AG09319 (cell line): ENCODE measurements around the gene INSIG1.
A peak's percentile ranks its signal among the peaks of the same experiment; 100 is the strongest.

Experiments used
- DNase-seq: peaks from one replicate; pipeline ENCODE4 v3.0.0-alpha.2; 2010; ENCODE audit warnings: low read depth; ENCODE audit errors: extremely low read depth
- CTCF ChIP-seq: IDR thresholded peaks from 2 replicates; pipeline ENCODE4 v1.5.1; 2011; ENCODE audit warnings: low read depth, mild to moderate bottlenecking, inconsistent platforms, low read length, moderate library complexity

Gene INSIG1

GRCh38 chr7:155344618-155345433, 47.1 kb downstream of the INSIG1 start:
- DNase-seq = peak; percentile 12
- TF ChIP-seq CTCF = peak; percentile 50

- no peak for TF ChIP-seq CTCF
- DNase-seq = no peak
These were observed 47.8 kb downstream of the INSIG1 start for GRCh38 chr7:155345490-155345889.

GRCh38 chr7:155346285-155346684, 48.6 kb downstream of the INSIG1 start:
- DNase-seq = no peak
- TF ChIP-seq CTCF = no peak

GRCh38 chr7:155348806-155349205, 51.1 kb downstream of the INSIG1 start:
- TF ChIP-seq CTCF = no peak
- no peak for DNase-seq

GRCh38 chr7:155349601-155350331, 52.1 kb downstream of the INSIG1 start:
- no peak for DNase-seq
- TF ChIP-seq CTCF = no peak

- no peak for TF ChIP-seq CTCF
- no peak for DNase-seq
These were observed 53.6 kb downstream of the INSIG1 start for GRCh38 chr7:155351120-155351870.
